ENCODE results near the gene GASK1A.

DNA sequence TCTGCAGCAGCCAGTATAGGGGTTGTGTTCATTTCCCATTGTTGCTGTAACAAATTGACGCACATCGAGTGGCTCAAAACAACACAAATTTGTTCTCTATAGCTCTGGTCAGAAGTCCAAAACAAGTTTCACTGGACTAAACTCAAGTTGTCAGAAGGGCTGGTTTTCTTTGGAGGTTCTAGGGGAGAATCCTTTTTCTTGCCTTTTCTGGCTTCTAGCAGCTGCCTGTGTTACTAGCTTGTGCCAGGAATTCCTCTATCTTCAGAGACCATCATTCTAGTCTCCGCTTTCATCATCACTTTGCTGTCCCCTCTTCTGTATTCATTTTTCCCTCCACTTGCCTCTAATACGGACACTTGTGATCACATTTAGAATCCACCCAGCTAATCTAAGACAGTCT is 20.5 kb downstream of the GASK1A start:
- TF ChIP-seq, protein P1, sequence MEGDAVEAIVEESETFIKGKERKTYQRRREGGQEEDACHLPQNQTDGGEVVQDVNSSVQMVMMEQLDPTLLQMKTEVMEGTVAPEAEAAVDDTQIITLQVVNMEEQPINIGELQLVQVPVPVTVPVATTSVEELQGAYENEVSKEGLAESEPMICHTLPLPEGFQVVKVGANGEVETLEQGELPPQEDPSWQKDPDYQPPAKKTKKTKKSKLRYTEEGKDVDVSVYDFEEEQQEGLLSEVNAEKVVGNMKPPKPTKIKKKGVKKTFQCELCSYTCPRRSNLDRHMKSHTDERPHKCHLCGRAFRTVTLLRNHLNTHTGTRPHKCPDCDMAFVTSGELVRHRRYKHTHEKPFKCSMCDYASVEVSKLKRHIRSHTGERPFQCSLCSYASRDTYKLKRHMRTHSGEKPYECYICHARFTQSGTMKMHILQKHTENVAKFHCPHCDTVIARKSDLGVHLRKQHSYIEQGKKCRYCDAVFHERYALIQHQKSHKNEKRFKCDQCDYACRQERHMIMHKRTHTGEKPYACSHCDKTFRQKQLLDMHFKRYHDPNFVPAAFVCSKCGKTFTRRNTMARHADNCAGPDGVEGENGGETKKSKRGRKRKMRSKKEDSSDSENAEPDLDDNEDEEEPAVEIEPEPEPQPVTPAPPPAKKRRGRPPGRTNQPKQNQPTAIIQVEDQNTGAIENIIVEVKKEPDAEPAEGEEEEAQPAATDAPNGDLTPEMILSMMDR (IDR thresholded peaks at IDR 0.05; ENCODE audit: insufficient read depth, low read depth, low read length), result no peak
- TF ChIP-seq EZH2 (IDR thresholded peaks at IDR 0.05; ENCODE audit: insufficient read depth, low read length), result no peak

Data from astrocyte (in vitro differentiated cells and primary cell).